HG03159 (cell line): Measurements from ENCODE around the gene MDM4.

Source experiments
- ATAC-seq: cut with Tn5 transposase; IDR thresholded peaks from one replicate; pipeline ENCODE4 v1.9.1; 2021; ENCODE audit warnings: mild to moderate bottlenecking, moderate library complexity; ENCODE audit not compliant: unreplicated experiment

MDM4 gene

DNA sequence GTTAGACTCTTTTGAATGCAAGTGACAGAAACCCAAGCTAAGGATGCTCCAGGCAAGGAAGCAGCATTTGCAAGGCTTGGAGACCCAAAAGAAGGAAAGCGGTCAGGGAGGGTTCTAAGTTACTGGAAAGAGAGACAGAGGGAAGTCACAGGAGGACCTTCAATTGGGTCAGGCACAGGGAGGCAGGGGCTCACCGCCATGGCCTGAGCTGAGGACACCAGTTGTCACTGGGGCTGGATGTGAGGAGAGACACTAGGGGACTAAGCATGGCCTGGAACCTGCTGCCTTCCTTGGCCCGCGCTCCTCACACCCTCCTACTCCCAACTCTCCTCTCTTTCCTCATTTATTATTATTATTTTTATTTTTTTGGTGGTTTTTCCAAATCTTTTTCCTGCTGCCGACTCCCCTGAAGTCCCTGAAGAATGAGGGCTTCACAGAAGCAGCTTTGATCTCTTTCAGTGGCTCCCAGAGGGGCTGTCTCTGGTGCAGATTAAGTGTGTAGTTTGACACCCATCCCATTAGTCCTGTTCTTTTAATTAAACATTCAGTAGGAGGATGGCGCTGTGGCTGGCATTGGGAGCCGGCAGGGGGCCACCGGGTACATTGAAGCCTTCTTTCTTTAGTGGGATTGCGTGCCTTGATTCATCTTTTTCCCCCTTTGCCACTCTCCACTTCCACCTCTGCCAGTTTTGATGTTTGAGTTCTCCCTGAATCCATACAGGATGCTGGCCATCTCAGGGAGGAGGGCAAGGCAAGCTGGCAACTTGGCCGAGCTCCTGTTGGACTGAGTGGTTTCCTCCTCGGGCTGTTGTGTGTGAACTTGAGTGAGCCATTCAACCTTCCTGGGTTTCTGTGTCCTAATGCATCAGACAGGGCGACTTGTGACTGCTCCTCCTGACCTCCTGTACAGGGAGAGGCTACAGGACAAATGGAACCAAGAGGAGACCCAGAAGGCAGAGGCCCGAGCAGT, 59.3 kb downstream of the MDM4 start:
- ATAC-seq, result no peak

DNA sequence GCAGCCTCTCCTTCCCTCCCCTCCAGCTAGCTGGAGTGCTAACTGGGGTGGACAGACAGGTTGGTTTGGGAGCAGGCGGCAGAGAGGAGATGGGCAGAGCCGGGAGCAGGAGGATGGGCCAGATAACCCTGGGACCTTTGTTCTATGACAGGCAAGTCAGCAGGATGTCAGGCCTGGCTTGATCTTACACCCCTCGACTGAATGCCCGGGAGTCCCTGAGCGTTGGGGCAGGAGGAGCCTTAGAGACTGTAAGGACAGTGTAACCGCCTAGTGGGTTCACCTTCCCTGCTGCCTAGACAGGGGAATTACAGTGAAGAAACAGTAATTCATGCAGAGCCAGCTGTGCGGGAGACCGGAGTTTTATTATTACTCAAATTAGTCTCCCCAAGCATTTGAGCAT, 60.2 kb downstream of the MDM4 start:
- no peak for ATAC-seq

DNA sequence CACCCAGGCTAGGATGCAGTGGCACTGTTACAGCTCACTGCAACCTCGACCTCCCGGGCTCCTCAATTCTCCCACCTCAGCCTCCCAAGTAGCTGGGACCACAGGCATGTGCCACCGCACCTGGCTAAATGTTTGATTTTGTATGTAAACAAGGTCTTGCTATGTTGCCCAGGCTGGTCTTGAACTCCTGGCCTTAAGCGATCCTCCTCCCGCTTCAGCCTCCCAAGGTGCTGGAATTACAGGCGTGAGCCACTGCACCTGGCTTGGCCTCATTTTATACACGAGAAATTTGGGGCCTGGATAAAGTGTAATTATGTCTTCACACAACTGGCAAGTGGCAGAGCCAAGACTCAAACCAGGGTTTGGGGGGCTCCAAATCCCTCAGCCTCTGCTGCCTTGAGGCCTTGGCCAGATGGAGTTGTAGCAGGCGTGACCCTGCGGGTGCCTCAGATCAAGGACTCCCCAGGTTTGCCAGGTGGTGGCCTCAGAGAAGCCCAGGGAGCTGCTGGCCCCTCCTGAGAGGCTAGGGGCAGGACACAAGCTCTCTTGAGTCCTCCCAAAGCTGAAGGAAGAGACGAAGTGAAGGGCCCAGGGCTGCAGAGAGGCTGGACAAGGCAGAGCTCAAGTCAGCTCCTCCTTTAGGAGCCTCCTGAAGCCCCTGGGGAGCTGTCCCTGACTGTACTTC, 61.7 kb downstream of the MDM4 start:
- ATAC-seq, result no peak

DNA sequence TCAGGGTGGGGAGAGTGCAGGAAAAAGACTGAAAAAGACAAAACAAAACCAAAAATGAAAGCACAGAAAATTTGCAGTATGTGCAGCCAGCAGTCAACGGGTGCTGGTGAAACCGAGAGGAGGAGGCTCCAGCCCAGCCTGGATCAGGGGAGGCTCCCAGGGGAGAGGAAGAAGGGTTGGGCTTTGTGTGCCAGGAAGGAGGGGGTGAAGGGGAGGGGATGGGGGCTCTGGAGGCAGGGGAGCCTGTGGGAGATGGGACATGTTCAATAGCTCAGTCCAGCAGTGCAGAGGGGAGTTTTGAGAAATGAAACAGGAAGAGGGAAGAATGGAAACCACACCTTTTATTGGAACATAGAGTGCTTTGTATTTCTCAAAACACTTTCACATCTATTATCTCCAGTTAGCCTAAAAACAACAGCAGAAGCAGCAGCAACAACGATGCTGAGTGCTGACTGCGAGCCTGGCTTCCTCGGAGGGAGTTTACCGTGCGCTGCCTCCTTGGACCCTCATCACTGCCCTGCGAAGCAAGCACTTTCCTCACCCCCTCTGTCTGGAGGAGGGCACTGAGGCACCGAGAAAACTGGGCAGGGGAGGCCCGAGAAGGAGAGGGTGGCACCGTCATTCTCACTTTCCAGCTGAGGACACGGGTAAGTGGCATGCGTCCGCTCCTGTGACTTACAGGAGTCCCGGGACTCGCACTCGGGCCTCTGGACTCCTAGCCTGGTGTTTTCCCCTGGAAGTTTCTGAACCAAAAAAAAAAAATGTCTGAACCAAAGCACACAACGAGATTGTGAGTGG, 62.9 kb downstream of the MDM4 start:
- peak; percentile 73 for ATAC-seq

DNA sequence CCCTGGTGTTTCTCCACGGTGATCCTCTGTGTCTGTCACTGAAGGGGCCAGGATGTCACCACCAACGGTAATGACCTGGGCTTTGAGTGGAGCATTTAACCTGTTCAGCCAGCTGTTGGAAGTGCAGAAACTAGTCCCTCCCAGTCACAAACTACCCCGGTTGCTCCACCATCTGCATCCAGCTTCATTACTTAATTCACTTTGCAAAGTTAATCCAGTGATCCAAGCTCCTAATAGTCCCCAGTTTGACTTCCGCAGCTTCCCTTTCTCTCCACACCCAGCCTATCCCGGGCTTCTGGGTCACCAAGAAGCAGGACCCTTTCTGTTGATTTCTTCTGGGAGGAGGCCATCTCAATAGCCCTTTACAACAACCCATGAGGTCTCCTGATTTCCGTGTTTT, 63.5 kb downstream of the MDM4 start:
- ATAC-seq, result no peak

DNA sequence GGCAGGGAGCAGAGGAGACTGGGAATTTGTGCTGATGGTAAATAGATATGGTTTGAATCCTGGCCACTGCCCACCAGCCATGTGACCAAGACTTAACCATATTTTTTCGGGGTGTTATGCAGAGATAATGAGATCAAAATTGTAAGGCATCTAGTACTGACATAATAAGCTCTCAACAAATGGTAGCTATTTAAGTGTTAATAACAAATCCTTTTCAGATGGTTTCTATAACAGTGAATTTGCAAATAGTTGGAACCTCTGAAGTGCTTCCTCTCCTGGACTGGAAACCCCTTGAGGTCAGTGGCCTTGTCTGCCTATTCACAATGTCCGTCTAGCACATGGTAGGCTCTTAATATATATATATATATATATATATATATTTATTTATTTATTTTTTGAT, 64.7 kb downstream of the MDM4 start:
- ATAC-seq, result no peak

DNA sequence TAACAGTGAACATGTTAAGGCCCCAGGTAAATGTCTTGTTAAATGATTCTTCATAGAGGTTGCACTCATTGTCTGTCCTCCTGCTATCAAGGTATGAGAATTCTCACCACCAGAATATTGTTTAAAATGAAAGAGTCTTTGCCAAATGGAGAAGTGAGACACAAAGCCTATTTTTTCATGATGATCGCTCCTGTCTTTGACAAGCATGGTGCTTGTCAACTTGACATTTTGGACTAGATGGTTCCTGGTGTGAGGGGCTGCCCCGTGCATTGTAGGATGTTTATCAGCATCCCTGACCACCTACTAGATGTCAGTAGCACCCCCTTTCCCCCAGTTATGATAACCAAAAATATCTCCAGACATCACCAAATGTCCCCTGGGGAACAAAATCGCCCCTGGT, 65.6 kb downstream of the MDM4 start:
- ATAC-seq, result no peak

DNA sequence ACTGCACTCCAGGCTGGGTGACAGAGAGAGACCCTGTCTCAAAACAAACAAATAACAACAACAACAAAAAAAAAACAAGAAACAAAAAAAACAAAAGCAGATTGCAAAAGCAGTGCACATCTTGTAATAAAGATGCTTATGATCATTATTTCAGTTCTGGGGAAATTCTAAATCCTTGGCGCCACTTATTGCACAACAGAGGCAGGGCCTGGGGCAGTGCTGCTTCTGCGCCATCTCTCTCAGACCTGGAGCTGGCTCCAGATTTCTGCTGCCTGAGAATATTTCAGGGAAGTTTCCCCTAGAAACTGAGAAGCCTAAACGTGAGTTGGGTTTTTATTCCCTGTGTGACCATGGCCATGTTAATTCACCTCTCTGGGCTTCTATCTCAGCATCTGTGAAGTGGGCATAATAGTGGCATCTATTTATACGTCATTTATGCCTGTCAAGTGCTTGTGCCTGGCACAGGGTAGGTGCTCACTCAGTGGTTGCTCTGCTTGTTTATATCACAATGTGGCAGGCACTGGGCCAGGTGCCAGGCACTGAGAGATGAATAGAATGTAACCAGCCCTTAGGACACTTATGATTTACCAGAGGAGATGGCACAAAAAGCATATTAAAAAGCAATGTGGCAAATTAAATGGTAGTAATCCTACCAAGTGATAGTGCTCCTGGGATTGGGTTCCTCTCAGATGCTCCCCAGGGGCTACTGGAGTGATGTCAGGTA, 67.9 kb downstream of the MDM4 start:
- no peak for ATAC-seq

DNA sequence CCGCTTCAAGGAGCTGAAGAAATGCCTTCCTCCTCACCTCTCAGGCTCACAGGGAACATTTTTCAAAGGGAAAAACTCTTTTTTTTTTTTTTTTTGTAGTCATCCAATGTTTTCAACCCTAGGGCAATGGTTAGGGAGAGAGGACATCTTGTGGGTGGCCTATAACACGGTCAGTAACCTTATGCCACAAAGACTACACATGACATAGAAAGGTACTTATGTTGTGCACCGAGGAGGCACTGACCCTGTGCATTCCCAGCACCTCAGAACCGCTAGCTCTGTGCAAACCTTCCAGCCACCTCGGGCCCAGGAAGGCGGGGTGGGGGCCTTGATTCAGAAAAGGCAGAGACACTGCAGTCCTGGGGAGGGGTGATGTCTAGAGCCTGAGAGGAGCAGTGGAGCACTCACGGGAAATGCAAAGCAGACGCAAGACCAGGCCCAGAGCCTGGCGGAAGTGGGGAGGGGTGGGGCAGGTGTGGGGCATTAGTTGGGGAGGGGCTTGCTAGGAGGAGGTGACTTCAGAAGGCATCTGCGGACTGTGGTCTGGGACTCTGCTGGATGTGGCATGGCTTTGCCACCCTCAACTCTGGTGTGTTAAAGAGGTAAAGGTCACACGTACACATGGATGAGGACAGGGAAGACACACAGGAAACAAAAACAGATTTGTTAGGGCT, 68.6 kb downstream of the MDM4 start:
- ATAC-seq, result no peak

DNA sequence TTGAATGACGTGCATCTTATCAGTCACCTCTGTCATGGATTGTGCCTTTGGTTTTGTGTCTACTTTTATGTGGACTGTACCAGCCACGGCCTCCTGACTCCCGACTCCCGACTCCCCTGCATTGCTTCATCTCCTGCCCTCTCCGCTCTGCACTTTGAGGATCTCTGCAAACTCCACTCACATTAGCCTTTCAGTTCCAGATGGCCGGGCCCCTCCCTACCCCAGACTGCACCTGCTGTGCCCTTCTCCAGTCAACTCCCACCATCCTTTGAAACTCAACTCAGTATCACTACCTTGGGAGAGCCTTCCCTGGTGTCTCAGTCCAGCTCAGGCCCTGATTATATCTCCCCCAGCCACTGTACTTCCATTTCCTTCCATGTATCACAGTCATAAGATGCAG, 71.4 kb downstream of the MDM4 start:
- no peak for ATAC-seq

DNA sequence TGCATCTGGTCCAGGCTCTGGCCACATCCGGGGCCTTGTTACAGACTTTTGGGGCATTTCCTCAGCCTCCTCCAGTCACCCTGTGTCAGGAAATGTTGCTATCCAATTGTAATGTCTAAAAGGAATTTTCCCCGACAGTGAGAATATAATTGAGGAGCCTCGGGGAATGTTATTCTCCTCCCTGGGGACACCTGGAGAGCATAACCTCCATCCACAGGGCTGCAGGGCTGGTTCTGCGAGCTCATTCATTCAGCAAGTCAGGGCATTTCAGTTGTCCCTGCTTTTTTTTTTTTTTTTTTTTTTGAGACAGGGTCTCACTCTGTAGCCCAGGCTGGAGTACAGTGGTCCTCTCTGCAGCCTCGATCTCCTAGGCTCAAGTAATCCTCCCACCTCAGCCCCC, 72.6 kb downstream of the MDM4 start:
- no peak for ATAC-seq

DNA sequence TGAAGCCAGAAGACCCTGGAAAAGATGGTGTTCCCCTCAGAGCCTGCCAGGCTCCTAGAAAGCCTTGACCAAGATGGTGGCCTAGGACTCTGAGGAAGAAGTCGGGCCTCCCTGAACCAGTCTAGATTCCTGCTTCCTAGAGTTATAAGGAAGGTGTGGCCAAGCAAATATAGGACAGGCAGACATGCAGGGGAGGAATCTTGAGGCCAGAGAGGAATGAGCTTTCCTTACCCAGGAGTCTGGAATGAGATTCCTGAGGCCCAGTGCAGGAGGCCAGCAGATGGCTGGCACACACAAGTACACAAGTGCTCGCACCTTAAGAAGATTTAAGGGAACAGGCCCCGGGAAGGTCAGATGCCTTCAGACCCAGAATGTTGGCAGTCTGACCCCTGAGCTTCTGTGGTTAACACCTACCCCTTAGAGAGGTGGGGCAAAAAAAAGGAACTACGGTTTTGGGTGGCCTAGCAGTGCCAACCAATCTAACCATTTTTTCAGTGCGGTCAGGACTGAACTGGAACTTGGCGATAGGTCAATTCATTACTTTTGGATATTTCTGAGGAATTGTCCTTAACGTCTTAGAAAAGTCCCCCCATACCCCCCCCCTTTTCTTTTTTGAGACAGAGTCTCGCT, 73.3 kb downstream of the MDM4 start:
- no peak for ATAC-seq

DNA sequence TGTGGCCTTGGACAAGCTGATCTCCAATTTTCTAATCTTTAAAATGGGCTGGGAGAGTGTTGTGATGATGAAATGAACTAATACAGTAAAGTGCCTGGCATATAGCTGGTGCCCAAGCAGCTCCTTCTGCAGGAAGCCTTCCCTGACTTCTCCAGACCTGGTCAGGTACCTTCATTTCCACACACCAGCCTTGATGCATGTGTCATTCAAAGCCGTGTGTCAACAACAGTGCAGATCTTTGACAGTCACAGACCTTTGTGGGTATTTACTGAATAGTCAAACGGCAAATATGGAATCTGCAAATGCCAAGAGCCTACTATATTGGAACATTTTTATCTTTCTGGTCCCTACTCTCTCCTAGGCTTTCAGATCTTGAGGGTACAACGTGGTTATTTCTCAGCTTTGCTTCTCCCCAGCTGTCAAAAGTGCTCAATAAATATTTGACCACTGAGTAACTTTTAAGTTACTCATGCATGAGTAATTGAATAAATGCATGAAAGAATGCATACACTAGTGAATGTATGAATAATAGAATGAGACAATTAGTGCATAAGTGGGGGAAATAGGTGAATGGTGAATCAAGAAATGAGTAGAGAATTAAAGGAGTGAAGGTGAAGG, 75.4 kb downstream of the MDM4 start:
- no peak for ATAC-seq

DNA sequence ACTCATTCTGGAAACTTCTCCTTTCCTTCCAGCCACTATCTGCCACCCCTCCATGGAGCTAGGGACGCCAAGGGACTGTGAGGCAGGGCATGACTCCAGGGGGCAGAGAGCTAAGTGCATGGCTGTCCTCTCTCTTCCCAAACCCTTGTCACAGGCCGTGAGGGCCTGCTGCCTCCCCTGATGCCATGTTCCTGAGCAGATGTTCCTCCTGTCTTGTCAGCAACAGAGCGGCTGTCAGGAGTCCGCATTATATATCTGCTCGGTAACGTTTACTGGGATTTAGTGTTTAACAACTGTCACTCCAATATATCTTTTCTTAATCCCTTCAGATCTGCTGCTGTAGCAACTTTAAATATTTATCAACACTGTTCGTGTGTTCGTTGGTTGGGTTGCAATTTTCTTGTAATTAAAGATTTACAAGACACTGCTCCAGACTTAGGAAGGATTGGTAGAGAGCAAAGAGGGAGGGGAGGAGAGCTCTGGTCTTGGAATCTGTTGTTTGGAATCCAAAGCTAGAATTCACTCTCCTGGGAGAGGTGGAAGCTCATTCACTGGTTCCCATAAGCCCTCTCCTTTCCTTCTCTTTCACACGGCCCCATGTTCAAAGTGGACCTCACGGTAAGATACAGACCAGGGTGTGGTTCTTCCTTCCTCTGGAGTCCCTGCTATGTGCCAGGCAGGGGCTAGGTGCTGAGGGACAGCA, 76.2 kb downstream of the MDM4 start:
- ATAC-seq, result no peak

DNA sequence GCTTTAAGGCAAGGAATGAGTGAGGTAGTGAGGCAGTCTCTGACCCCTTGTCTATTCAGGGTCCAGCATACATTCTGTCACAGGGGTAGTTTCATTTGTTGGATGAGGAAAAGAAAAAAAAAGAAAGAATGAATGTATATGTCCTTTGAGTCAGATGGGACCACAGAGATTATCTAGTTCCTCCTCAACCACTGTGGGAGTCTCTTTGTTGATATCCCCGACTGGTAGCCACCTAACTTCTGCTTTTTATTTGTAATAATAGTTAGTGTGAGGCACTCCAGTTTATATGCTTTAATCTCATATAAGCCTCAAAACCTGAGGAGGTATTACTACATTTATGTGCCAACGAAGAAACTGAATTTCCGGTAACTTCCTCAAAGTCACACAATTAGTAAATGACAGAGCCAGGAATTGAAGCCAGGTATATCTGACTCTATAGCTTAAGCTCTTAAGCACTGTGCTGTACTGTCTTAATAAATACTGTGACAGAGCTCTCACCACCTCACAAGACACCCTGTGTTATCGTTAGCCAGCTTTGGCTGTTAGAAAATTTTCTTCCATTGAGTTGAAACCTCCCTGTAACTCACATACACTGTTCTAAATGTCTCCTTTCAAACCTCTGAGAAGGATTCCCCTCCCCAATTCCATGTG, 82.2 kb downstream of the MDM4 start:
- ATAC-seq, result no peak

DNA sequence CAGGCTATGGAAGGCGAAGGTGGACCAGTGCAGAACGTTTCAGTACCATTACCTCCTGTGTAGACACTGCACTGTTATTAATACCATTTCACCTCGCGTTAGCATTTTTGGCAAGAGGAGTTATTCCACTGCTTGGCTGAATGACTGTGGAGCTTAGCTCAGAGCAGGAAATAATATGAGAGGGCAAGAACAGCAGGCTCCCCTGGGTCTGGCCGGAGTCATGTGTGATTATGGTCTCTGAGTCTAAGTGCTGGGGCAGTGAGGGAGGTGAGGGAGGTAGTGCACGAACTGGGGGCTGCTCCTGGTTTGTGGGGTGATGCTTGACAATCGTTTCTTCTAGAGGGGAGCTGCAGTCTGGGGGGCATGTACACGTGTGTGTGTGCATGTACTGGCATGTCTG, 82.9 kb downstream of the MDM4 start:
- no peak for ATAC-seq

DNA sequence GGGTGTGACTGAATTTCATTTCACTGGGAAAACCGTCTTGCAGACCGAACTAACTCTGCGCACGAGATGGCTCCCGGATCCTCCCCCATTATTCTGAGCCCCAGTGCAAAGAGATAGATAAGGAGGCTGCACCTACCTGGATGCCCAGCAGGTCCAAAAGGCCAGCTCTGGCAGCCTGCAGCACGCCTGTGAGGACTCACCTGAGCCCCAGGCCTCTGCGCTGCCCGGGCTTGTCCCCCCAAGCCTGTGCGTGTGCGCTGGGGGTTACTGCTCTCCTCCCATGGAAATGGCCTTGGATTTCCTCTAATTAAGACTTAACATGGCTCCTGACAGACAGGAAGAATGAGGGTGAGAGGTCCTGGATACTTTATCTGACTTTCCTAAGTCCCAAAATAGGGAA, 83.4 kb downstream of the MDM4 start:
- ATAC-seq, result no peak

DNA sequence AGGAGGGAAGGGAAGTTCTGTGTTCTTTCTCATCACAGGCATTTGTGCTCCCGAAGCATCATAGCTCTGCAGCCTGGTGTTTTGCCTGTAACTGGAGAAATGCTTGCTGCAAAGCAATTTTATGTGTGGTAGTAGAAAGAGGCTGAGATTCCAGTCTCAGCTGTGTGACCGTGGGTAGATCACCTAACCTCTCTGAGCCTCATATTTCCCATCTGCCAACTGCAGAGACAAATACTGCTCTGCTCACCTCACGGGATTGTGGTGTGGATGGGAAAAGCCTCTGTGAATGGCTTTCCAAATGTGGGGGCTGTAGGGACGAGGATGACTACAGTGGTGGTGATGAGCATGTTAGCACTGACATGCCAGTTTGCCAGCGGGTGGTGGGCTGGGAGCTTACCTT, 84.0 kb downstream of the MDM4 start:
- no peak for ATAC-seq
